Measurements from ENCODE around the gene ZFHX3.

GRCh38 chr16:72853575-72854266, 194.2 kb downstream of the ZFHX3 start:
- TF ChIP-seq, protein P1, sequence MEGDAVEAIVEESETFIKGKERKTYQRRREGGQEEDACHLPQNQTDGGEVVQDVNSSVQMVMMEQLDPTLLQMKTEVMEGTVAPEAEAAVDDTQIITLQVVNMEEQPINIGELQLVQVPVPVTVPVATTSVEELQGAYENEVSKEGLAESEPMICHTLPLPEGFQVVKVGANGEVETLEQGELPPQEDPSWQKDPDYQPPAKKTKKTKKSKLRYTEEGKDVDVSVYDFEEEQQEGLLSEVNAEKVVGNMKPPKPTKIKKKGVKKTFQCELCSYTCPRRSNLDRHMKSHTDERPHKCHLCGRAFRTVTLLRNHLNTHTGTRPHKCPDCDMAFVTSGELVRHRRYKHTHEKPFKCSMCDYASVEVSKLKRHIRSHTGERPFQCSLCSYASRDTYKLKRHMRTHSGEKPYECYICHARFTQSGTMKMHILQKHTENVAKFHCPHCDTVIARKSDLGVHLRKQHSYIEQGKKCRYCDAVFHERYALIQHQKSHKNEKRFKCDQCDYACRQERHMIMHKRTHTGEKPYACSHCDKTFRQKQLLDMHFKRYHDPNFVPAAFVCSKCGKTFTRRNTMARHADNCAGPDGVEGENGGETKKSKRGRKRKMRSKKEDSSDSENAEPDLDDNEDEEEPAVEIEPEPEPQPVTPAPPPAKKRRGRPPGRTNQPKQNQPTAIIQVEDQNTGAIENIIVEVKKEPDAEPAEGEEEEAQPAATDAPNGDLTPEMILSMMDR (IDR thresholded peaks at IDR 0.05) = no peak
- TF ChIP-seq POLR2A (IDR thresholded peaks at IDR 0.05) = no peak

Data from right lobe of liver (tissue), 4 donors.